GM18873 (cell line): ENCODE results near the gene BLNK.
"Not testable (repeated sequence)": the region's sequence is repeated elsewhere in the genome, so short reads cannot be mapped to it uniquely, and the experiment has no call there.

Experiments used
- ATAC-seq: cut with Tn5 transposase; IDR thresholded peaks from one replicate; pipeline ENCODE4 v1.9.1; 2021; ENCODE audit warnings: mild to moderate bottlenecking, moderate library complexity, moderate number of reproducible peaks; ENCODE audit not compliant: unreplicated experiment, low FRiP score

BLNK gene

DNA sequence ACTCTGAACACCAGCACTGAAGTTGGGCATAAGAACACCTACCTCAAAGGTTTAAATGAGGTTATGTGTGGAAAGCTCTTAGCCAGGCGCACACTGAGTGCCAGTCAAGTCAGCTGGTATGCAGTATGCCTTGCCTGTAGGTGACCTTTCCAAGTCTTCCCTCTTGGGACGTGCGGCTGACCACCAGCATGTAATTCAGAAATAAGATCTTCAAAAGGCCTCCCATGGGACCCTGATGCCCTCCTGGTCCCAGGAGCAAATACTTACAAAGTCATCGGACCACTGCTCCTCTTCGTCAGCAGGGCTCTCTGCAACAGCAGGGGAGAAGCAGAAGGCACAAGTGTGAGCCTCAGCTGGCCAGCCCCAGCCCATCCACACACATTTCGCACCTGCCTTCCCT is 40.8 kb downstream of the BLNK start:
- peak; percentile 43 for ATAC-seq

DNA sequence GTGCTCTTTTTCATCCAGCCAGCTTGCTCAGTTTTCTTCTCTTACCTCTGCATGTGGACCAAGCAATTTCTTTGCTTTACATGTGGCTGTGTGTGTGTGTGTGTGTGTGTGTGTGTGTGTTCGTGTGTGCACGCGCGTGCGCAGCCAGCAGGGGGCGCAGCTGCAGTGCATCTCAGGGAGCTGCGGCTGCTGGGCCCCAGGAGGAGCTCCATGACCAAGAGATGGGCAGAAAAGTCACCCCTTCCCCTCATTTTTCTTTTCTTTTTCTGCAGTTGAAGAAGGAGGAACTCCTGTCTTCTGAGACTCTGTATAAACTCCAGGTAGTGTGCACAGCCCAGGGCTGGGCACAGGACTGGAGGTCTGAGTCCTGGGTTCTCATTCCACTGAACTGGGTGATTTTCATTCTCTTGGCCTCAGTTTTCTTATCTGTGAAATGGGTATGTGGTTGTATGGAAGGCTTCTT is 41.8 kb downstream of the BLNK start:
- ATAC-seq = no peak

DNA sequence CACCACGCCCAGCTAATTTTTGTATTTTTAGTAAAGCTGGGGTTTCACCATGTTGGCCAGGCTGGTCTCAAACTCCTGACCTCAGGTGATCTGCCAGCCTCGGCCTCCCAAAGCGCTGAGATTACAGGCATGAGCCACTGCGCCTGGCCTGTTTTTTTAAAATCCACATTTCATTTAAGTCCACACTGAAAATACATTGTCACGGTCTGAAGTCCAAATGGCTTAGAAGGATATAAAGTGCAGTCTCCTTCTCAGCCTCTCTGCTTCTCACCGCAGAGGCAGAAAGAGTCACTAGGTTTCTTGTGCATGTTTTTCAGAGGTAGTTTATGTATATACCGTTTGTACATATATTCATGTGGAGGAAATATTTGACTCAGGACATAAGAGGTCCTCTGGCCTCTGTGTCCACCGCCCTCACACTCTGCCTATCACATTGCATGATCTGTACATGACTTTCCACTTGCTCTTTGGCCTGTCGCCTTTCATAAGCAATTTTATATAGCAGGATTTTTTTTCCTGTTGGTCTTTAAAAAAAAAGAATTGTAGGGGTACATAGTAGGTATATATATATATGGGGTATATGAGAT is 42.9 kb downstream of the BLNK start:
- ATAC-seq = no peak

DNA sequence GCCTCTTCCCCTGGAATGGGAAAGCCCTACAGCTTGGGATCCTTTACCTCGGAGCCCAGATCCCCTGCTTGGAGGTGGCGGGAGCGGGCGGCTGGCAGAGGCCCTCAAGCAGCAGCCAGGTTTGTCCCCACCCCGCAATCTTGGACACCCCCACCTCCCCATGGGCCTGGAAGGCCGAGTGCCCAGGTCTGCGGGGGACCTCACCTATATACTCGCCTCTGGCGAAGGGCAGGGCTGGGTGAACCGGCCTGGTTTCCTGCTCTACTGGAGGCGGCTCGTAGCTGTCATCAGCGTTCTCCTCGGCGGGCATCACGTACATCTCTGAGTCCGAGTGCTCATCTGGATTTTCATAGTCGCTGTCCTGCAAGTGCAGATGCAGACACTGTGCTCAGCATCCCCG is 44.2 kb downstream of the BLNK start:
- no peak for ATAC-seq

DNA sequence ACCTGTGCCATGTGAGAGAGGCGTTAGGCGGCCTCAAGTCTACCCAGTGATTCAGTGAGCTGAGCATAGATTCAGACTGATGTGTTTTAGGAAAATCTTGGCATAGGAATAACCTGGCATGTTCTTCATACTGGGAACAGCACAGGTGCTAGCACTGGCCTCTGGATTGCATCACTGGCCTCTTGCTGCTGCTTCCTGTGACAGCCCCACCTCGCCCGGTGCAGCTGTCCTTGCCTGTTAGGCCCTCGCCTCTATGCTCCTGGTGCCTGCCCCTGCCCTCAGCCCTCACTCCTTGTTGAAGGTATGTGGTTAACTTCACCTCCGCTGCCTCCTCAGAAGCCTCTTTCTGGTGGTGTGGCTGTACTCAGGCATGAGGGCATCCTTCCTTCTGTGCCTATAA is 46.2 kb downstream of the BLNK start:
- no peak for ATAC-seq

DNA sequence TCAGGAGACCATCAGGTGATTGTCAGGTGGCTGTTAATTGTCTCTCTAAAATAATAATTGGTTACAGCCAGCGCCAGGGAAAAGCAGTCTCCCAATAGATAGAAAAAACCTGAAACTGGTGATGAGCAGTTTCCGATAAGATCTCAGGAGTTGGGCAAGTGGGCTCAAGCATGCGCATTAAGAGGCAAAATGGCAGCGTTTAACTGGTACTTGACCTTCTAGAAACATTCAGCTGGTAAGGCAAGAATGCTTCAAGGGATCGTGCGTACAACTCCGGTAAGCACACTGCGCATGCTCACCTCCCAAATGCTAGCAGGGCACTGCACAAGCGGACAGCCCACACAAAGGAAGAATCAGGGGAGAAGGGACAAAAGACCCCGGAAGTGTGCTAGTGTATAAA is 48.5 kb downstream of the BLNK start:
- no peak for ATAC-seq

DNA sequence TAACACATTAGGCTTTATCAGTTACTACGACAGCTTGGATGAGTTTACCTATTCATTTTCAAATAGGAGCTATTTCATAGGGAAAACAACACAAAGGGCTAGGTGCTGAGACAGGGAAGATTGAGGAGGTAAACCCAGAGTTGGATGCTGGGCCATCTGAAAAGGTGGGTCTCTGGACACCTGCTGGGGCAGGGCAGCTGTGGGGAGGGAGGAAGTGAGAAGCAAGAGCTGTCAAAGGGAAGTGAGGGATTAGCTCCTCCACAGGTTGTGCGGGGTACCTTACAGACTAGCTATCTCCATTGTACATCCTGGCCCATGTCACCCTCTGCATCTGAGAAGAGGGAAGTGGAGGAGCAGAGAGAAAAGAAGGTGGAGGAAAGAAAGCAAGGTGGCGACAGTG is 48.9 kb downstream of the BLNK start:
- ATAC-seq = no peak

DNA sequence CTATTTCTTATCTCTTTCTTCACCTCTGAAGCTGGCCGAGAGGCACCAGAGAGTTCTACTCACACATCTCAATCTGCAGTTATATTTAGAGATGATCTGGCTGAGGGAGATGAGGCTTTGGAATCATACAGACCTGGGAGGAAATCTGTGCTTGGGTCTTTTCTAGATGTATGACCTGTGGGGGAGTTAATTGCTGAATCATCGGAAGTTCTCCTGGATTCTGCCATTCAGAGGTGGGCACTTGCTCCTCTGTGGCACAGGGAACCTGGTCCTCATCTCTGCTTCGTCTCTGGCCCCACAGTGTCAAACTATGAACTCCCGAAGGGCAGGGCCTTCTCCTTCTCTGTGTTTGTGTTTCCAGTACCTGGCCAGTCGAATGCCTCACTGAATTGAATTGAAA is 52.5 kb downstream of the BLNK start:
- ATAC-seq = no peak

DNA sequence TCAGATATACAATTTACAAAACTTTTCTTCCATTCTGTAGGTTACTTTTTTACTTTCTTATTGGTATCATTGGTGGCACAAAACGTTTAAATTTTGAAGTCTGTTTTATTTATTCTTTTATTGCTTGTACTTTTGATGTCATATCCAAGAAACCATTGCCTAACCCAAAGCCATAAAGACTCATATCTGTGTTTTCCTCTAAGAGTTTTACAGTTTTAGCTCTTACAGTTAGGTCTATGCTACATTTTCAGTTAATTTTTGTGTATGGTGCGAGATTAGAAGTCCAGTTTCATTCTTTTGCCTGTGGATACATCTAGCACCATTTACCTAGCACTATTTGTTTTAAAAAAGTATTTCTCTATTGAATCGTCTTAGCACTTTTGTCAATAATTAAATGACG is 53.7 kb downstream of the BLNK start:
- no peak for ATAC-seq

DNA sequence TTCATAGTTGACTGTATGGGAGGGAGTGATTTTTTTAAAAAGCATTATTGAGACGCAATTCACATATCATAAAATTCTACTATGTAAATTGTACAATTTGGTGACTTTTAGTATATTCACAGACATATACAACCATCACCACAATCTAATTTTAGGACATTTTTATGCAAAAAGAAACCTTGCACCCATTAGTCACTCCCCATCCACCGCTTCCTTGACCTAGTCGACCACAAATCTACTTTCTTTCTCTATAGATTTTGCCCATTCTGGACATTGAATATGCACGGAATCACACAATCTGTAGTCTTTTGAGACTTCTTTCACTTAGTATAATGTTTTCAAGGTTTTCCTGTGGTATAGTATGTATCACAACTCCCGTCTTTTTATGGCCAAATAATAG is 54.6 kb downstream of the BLNK start:
- no peak for ATAC-seq

DNA sequence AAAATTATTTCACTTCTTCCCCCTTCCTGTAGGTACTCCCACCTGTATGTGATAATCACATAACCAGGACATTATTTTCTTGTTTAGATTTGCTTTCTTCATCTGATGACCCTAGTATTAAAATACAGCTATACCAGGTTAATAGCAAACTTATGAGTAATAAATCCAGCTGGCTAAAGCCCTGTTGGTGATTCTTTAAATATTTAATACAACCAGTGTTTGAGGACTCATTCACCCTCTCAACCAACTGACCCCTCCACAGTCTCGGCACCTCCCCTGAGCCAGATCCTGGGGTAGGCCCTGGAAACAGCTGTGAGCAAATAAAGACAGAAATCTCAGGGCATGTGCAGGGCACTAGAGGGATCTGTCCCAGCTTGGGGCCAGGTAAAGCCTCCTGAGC is 58.5 kb downstream of the BLNK start:
- ATAC-seq = no peak

DNA sequence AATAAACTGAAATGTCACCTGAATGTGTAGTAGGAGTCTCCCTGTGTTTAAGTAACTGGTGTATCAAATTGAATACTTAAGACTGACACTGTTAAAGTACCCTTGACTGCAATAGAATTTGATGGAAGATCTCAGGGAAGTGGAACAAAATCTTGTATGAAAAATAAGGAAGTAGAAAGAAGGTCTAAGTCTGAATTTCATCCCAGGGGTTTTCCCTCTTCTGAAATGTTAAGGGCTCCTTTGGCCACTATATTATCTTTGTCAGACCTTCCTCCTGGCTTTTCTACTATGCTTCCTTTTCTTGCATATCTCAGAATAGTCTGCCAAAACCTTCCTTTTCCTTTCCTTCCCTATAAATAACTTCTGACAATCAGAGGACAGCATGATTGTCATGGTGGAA is 59.6 kb downstream of the BLNK start:
- no peak for ATAC-seq

DNA sequence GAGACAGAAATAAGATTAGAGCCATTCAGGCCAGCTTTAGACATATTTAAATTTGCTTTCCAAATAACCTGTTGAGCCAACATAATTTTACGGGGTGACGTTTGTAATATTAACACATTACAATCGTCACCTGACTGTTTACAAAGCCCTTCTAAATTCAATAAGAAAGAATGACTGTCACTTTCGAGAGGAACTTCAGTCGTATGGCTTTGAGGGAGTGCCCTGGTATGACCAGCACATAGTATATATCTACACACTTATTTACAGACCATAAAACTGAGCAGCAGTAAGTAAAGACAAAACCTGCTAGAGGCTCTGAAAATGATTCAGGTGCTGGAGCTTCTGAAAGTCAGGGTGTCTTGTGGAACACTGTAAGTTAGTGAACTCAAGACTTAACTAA is 62.4 kb downstream of the BLNK start:
- ATAC-seq = no peak

DNA sequence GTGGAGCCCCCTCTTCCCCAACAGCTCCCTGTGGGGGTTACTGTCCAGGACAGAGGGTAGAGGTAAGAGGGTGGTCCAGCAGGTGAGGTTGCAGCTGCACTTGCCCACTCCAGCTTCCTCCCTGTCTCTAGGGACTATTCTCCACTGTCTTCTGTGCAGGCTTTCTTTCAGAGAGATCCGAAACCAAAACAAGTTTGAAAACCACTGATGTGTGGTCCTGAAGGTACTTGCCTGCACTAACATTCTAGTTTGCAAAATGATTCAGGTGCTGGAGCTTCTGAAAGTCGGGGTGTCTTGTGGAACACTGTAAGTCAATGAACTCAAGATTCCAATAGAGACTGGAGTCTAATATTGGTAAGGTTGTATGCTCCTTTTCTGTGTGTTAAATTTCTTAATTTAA is 63.1 kb downstream of the BLNK start:
- peak; percentile 54 for ATAC-seq

DNA sequence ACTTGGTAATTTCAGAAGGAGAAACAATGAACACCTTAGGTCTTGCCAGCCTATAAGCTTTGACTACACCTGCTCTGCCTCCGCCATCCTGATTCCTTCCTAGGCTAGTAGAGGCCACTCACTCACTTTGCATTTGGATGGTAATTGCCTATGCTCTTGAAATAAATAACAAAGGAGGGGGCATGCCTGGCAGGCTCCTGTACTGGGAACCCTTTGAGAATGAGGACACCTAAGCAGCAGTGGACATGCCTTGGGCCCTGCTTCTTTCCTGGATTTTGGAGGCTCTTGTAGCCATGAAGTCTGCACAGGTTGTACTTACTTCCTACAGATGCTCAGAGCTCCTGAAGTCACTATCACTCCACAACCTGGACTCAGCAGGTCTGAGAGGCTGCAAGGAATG is 65.8 kb downstream of the BLNK start:
- ATAC-seq = no peak

DNA sequence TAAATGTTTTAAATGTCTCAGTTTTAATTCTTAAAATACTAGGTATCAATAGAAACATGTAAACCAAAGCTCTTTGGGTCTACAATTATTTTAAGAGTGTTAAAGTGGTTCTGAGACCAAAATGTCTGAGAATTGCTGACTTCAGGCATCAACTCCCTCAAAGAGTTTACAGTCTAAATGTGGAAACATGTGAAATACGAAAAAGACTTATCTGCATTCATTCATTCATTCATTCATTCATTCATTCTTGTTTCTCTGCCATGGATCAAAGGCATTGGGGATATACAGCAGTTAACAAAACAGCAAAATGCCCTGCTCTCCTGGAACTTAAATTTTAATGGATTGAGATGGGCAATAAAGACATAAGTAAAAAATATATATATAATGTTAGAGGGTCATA is 69.8 kb downstream of the BLNK start:
- no peak for ATAC-seq

DNA sequence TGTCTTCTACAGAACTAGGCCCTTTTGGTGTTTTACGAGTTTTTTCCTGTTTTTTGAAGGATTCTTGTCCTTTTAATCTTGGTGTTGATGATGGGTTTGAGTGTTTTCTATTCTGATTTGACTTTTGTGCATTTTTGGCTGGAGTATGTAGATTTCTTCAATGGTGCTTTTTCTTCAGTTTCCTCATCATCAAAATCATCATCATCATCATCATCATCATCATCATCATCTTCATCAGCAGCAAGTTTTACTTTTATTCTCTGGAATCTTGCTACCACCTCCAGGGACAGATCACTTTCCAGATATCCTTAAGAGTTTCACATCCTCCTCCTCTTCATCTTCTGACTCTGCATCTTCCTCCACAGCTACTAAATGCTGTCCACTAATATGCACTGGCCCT is 81.9 kb downstream of the BLNK start:
- ATAC-seq = not testable (repeated sequence)

DNA sequence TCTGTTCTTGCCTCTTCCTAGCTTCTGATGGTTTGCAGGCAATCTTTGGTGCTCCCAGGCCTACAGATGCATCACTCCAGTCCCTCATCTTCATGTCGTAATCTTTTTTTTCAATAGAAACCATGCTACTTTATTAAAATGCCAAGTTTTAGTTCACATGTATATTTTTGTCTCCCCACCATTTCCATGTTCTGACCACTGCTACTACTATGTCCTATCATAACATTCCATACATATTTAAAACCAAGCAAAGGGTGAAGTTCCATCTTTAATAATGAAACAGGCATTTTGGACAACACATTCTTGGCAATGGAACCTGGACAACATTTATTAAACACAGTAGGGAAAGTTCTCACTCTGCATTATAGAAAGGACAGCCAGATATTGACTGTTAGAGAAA is 82.5 kb downstream of the BLNK start:
- no peak for ATAC-seq

DNA sequence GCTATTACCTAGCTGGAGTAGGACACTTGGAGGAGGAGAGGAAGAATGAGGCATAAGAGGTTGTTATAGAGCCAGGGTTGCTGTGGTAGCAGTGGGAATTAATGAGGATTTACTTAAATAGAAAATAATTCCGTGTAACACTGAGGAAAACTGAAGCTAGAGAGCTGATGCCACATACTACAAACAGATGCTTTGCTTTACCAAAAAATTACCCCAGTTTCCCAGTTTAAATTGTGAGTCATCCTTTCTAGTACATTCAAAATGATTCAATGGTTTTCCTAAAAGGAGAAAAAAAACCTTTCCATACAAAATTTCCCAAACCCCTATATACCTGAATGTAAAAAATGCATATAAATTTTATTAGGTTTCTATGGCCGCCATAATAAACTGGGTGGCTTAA is 82.9 kb downstream of the BLNK start:
- ATAC-seq = no peak

DNA sequence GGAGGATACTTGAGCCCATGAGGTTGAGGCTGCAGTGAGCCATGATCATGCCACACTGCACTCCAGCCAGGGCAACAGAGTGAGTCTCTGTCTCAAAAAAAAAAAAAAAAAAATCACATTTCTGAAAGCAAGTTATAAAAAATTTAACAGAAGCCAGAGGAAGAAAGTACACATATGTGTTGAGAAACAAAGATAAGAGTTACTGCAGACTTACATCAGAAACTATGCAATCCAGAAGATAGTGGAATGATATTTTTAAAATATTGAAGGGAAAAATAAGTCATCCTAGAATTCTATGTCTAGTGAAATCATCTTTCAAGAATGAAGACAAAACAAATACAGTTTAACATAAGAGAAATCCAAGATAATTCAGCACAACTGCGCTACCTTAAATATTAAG is 94.4 kb downstream of the BLNK start:
- no peak for ATAC-seq

DNA sequence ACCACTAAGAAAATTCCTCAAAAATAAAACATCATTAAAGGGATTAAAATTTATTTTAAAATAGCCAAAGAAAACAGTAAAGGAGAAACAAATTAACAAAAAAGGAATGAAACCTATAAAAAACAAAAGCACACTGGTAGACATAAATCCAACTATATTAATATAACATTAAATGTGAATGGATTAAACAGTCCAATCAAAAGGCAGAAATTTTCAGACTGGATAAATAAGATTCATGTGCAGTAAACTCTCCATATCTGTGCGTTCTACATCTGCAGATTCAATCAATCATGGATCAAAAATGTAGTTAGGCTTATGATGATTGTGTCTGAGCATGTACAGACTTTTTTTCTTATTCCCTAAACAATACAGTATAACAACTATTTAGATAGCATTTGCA is 98.7 kb downstream of the BLNK start:
- no peak for ATAC-seq

DNA sequence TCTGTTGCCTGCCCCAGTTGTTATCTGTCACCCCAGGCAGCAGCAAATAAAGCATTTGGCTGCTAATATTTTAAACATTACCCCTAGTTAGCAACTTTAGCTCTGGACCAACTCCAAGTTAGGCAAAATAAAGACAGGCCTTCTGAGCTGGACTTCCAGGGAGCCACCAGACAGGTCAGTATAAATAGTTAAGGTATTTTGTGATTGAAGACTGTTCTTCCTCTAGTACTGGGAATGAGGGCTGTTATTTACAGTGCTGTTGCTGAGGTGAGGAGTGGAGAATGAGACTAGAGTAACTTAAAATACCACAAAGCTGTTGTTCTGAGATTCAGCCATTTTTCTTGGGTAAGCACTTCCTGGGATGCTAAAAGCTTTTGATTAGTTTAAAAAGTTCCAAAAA is 101.1 kb downstream of the BLNK start:
- no peak for ATAC-seq

DNA sequence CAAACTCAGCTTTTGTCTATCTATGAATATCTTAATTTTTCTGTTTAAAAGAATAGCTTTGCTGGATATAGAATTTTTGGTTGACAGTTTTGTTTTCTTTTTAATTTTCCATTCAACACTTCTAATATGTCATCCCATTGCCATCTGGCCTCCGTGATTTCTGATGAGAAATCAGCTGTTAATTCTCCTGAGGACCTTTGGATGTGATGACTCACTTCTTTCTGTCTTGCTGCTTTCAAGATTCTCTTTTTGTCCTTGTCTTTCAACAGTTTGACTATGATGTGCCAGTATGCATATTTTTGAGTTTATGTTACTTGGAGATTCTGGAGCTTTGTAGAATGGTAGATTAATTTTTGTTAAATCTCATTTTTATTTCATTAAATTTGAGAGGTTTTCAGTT is 102.8 kb downstream of the BLNK start:
- ATAC-seq = no peak
